Naive thymus-derived CD4-positive, alpha-beta T cell (primary cell): ENCODE results near the gene ARGFX. TPM values are rescaled to one million over a fixed set of nuclear protein-coding genes. Genes with fewer than 3 reads are reported as not detected.
"Not testable (repeated sequence)": the region's sequence is repeated elsewhere in the genome, so short reads cannot be mapped to it uniquely, and the experiment has no call there.

Experiments
- ATAC-seq: fragments of 150-1000 bp; cut with Tn5 transposase; 2 replicates; pipeline ENCODE4 v1.10.0; 2021; ENCODE audit warnings: mild to moderate bottlenecking, moderate library complexity
- CTCF ChIA-PET: fragments of 350-600 bp; sonication (Branson Sonifier 250); formaldehyde crosslinking; loops from one replicate; lab custom pipeline; 2021; ENCODE audit warnings: antibody characterized with exemption; lab: Charles Lee
- POLR2A ChIA-PET: fragments of 350-600 bp; sonication (Branson Sonifier 250); formaldehyde crosslinking; loops from one replicate; lab custom pipeline; 2021; ENCODE audit warnings: antibody characterized with exemption, inconsistent platforms; lab: Charles Lee
- DNase-seq, 9 donors: peaks; one replicate each; pipeline versions ENCODE4 v3.0.0 to v3.0.0-alpha.2; 2020 to 2022; ENCODE audit warnings: mixed read lengths in 1 of 9
- H3K27ac ChIP-seq: one replicate; pipeline ENCODE4 v1.7.0; 2013; ENCODE audit warnings: mild to moderate bottlenecking, low read depth, low read length, moderate library complexity
- H3K27me3 ChIP-seq, 2 donors: one replicate each; pipeline ENCODE4 v1.7.0; 2013; ENCODE audit warnings: low read length in 2 of 2, mild to moderate bottlenecking in 2 of 2, moderate library complexity in 2 of 2; ENCODE audit not compliant: control insufficient read depth in 2 of 2, insufficient read depth in 2 of 2
- H3K36me3 ChIP-seq, 3 experiments: 1 replicate in 2 of 3; 2 replicates in 1 of 3; pipeline ENCODE4 v1.7.0; 2013; ENCODE audit warnings: low read length in 3 of 3, mild to moderate bottlenecking in 3 of 3, moderate library complexity in 1 of 3; ENCODE audit not compliant: insufficient read depth in 3 of 3, control insufficient read depth in 2 of 3
- H3K4me1 ChIP-seq, 2 donors: one replicate each; pipeline ENCODE4 v1.7.0; 2013; ENCODE audit warnings: low read length in 2 of 2, mild to moderate bottlenecking in 2 of 2, moderate library complexity in 1 of 2; ENCODE audit not compliant: control insufficient read depth in 2 of 2, insufficient read depth in 2 of 2
- H3K4me3 ChIP-seq: 2 replicates; pipeline ENCODE4 v1.7.0; 2013; ENCODE audit warnings: mild to moderate bottlenecking, low read length
- H3K9me3 ChIP-seq, 3 experiments: 1 replicate in 2 of 3; 2 replicates in 1 of 3; pipeline ENCODE4 v1.7.0; 2013; ENCODE audit warnings: low read length in 3 of 3; ENCODE audit not compliant: control insufficient read depth in 2 of 3
- H3K27ac Mint-ChIP-seq, 9 donors: one replicate each; pipeline ENCODE4 v1.8.0; 2020 to 2022; ENCODE audit warnings: mixed read lengths in 9 of 9, mild to moderate bottlenecking in 8 of 9, moderate library complexity in 5 of 9, inconsistent platforms in 2 of 9
- H3K27me3 Mint-ChIP-seq, 5 donors: one replicate each; pipeline ENCODE4 v1.8.0; 2021 to 2022; ENCODE audit warnings: mixed read lengths in 5 of 5, mild to moderate bottlenecking in 1 of 5
- H3K36me3 Mint-ChIP-seq, 5 donors: one replicate each; pipeline ENCODE4 v1.8.0; 2020 to 2022; ENCODE audit warnings: mixed read lengths in 5 of 5, mild to moderate bottlenecking in 3 of 5, inconsistent platforms in 1 of 5
- H3K4me1 Mint-ChIP-seq, 7 donors: one replicate each; pipeline ENCODE4 v1.8.0; 2020 to 2022; ENCODE audit warnings: mixed read lengths in 7 of 7, mild to moderate bottlenecking in 3 of 7, inconsistent platforms in 1 of 7
- H3K4me3 Mint-ChIP-seq, 10 donors: one replicate each; pipeline ENCODE4 v1.8.0; 2020 to 2022; ENCODE audit warnings: mild to moderate bottlenecking in 10 of 10, mixed read lengths in 10 of 10, moderate library complexity in 6 of 10, inconsistent platforms in 2 of 10
- H3K9me3 Mint-ChIP-seq, 11 donors: one replicate each; pipeline ENCODE4 v1.8.0; 2020 to 2022; ENCODE audit warnings: mixed read lengths in 11 of 11, mild to moderate bottlenecking in 4 of 11, inconsistent platforms in 1 of 11, moderate library complexity in 1 of 11
- intact Hi-C, 2 donors: fragments of 100-400 bp; cut with micrococcal nuclease; formaldehyde crosslinking; loops; one replicate each; pipeline ENCODE4 v1.15.1; 2023
- polyA plus RNA-seq, 2 donors: library from polyadenylated mRNA; unstranded; fragments of 300-500 nt; fragmentation: Illumina TruSeq; gene quantifications; one replicate each; pipeline ENCODE4 v1.2.3, GENCODE V29; 2021
- total RNA-seq, 6 experiments: library from RNA in 5 of 6; stranded (reverse) in 5 of 6; gene quantifications; 1 replicate in 5 of 6; 2 replicates in 1 of 6; pipeline ENCODE4 v1.2.3 and lab custom pipeline; 2021 to 2026

ARGFX gene
- total and polyA plus RNA-seq, 7 experiments from 2014 or later, result not detected

- no peaks in the 10 kb centered on the region for H3K36me3 ChIP-seq
These were observed 28.1 kb downstream of the ARGFX start for GRCh38 chr3:121595765-121596406.

GRCh38 chr3:121598564-121598963, 30.8 kb downstream of the ARGFX start:
- Mint-ChIP-seq H3K4me1 (no peaks in the 10 kb centered on the region), H3K27me3 (no peaks in the 10 kb centered on the region), H3K27ac (no peak overlapping the region), H3K9me3 (peaks cover 0 to 4% (median 0%) of the 10 kb centered on the region in 11 donors), H3K36me3 (no peaks in the 10 kb centered on the region), H3K4me3 (no peak overlapping the region)
- Histone ChIP-seq H3K4me1 (no peaks in the 10 kb centered on the region), H3K27me3 (no peaks in the 10 kb centered on the region), H3K9me3 (no peaks in the 10 kb centered on the region), H3K4me3 (no peak overlapping the region), H3K27ac (no peak overlapping the region), H3K36me3 (no peaks in the 10 kb centered on the region)
- POLR2A ChIA-PET, result no interaction called here
- DNase-seq (no peak), ATAC-seq (no peak)
- intact Hi-C loops, result no loop called here
- CTCF ChIA-PET, result no interaction called here

More at GRCh38 chr3:121595765-121596406, 28.1 kb downstream of the ARGFX start:
- H3K36me3 Mint-ChIP-seq, result no peaks in the 10 kb centered on the region
- Histone ChIP-seq H3K4me1 (no peaks in the 10 kb centered on the region), H3K27me3 (no peaks in the 10 kb centered on the region), H3K4me3 (no peak overlapping the region), H3K27ac (no peak overlapping the region), H3K9me3 (no peaks in the 10 kb centered on the region)
- no peak for DNase-seq
- H3K4me3 Mint-ChIP-seq, result no peak overlapping the region
- CTCF ChIA-PET, result no interaction called here
- intact Hi-C loops, result no loop called here
- H3K4me1 Mint-ChIP-seq, result no peaks in the 10 kb centered on the region
- H3K27ac Mint-ChIP-seq, result no peak overlapping the region
- no peak for ATAC-seq
- no peaks in the 10 kb centered on the region for H3K9me3 Mint-ChIP-seq
- POLR2A ChIA-PET, result no interaction called here
- H3K27me3 Mint-ChIP-seq, result peaks cover 0 to 5% (median 0%) of the 10 kb centered on the region in 5 donors

GRCh38 chr3:121599900-121600299, 32.2 kb downstream of the ARGFX start:
- H3K4me3 ChIP-seq, H3K4me1 ChIP-seq, CTCF ChIA-PET, ATAC-seq, DNase-seq, H3K9me3 ChIP-seq, H3K4me3 Mint-ChIP-seq, H3K27ac Mint-ChIP-seq, H3K27me3 ChIP-seq, H3K36me3 ChIP-seq, intact Hi-C loops, POLR2A ChIA-PET, H3K36me3 Mint-ChIP-seq, H3K9me3 Mint-ChIP-seq, H3K27me3 Mint-ChIP-seq, H3K27ac ChIP-seq, H3K4me1 Mint-ChIP-seq: not testable (repeated sequence)

- no peak overlapping the region for H3K4me3 ChIP-seq
- Mint-ChIP-seq H3K9me3 (peaks cover 0 to 4% (median 0%) of the 10 kb centered on the region in 11 donors), H3K36me3 (no peaks in the 10 kb centered on the region), H3K4me3 (no peak overlapping the region), H3K4me1 (no peaks in the 10 kb centered on the region), H3K27ac (no peak overlapping the region), H3K27me3 (no peaks in the 10 kb centered on the region)
- no peaks in the 10 kb centered on the region for H3K4me1 ChIP-seq
- POLR2A ChIA-PET, result interaction anchor here (0.6 kb wide), 1 partner anchor 123 kb away, joined by 3 read pairs; no protein-coding TSS in a partner anchor
- no peak overlapping the region for H3K27ac ChIP-seq
- H3K9me3 ChIP-seq, result no peaks in the 10 kb centered on the region
- DNase-seq, result no peak
- CTCF ChIA-PET, result no interaction called here
- H3K36me3 ChIP-seq, result no peaks in the 10 kb centered on the region
- no peaks in the 10 kb centered on the region for H3K27me3 ChIP-seq
- intact Hi-C loops, result no loop called here
- no peak for ATAC-seq
These were observed 33.6 kb downstream of the ARGFX start for GRCh38 chr3:121601212-121601812.

- Mint-ChIP-seq H3K4me3 (no peak overlapping the region), H3K27me3 (no peaks in the 10 kb centered on the region), H3K36me3 (no peaks in the 10 kb centered on the region), H3K4me1 (no peaks in the 10 kb centered on the region), H3K9me3 (peaks cover 0 to 4% (median 0%) of the 10 kb centered on the region in 11 donors), H3K27ac (no peak overlapping the region)
- no peaks in the 10 kb centered on the region for H3K36me3 ChIP-seq
- no peak for ATAC-seq
- no peak overlapping the region for H3K27ac ChIP-seq
- ChIA-PET CTCF (no interaction called here), POLR2A (no interaction called here)
- DNase-seq, result no peak
- intact Hi-C loops, result no loop called here
- H3K4me1 ChIP-seq, result no peaks in the 10 kb centered on the region
- H3K9me3 ChIP-seq, result no peaks in the 10 kb centered on the region
- no peaks in the 10 kb centered on the region for H3K27me3 ChIP-seq
- H3K4me3 ChIP-seq, result no peak overlapping the region
These were observed 37.0 kb downstream of the ARGFX start for GRCh38 chr3:121604759-121605158.

GRCh38 chr3:121606106-121606505, 38.4 kb downstream of the ARGFX start:
- intact Hi-C loops, result no loop called here
- H3K27me3 Mint-ChIP-seq, result no peaks in the 10 kb centered on the region
- H3K27ac ChIP-seq, result no peak overlapping the region
- no peaks in the 10 kb centered on the region for H3K36me3 ChIP-seq
- no peaks in the 10 kb centered on the region for H3K27me3 ChIP-seq
- DNase-seq (no peak), ATAC-seq (no peak)
- H3K9me3 Mint-ChIP-seq, result peaks cover 0 to 4% (median 0%) of the 10 kb centered on the region in 11 donors
- CTCF ChIA-PET, result no interaction called here
- no peaks in the 10 kb centered on the region for H3K9me3 ChIP-seq
- no peak overlapping the region for H3K4me3 Mint-ChIP-seq
- no peak overlapping the region for H3K4me3 ChIP-seq
- H3K4me1 ChIP-seq, result no peaks in the 10 kb centered on the region
- H3K4me1 Mint-ChIP-seq, result no peaks in the 10 kb centered on the region
- no peak overlapping the region for H3K27ac Mint-ChIP-seq
- H3K36me3 Mint-ChIP-seq, result no peaks in the 10 kb centered on the region
- POLR2A ChIA-PET, result no interaction called here
